HuH-7 (cell line): ENCODE measurements around the gene LMNTD2.
"Not testable (repeated sequence)": the region's sequence is repeated elsewhere in the genome, so short reads cannot be mapped to it uniquely, and the experiment has no call there.

Experiments used
- DNase-seq: peaks from one replicate; pipeline ENCODE4 v3.0.0; 2011; ENCODE audit warnings: low spot score

Gene LMNTD2

GRCh38 chr11:586376-587316 lies 26.1 kb upstream of the LMNTD2 start:
- DNase-seq = no peak

- no peak for DNase-seq
Observed at GRCh38 chr11:584287-584686, 23.7 kb upstream of the LMNTD2 start.

DNA sequence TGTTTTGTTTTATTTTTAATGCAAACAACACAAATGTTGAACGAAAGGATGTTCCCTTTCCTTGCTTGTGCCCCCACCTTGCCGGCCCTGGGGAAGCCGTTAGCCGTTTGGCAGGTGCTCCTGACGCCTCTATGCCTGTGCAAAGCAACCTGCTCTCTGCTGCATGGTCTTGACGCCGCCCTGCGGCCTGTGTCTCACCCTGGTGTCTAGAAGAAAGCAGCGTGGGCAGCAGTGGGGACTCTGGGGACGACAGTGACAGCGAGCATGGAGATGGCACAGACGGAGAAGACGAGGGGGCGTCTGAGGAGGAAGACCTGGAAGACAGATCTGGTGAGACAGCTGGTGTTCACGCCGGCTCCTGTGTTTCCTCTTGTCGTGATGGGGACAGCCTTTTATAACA lies 21.2 kb upstream of the LMNTD2 start:
- DNase-seq = no peak

DNA sequence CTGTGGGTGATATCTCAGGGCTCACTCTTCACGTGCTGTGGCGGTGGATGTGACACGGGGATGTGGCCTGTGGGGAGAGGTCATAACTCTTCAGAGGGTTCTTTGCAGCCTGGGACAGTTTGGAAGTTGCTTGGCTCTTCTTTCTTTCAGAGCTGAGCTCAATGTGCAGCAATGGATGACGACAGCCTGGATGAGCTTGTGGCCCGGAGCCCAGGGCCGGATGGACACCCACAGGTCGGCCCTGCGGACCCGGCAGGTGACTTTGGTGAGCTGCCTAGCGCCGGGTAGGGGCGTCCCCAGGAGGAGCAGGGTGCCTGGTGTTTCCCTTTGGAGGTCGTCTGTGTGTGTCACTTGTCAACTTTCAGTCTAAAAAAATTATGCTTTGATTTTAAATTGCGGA lies 20.8 kb upstream of the LMNTD2 start:
- DNase-seq = no peak

- DNase-seq = no peak
Observed at GRCh38 chr11:579830-580601, 19.5 kb upstream of the LMNTD2 start.

DNA sequence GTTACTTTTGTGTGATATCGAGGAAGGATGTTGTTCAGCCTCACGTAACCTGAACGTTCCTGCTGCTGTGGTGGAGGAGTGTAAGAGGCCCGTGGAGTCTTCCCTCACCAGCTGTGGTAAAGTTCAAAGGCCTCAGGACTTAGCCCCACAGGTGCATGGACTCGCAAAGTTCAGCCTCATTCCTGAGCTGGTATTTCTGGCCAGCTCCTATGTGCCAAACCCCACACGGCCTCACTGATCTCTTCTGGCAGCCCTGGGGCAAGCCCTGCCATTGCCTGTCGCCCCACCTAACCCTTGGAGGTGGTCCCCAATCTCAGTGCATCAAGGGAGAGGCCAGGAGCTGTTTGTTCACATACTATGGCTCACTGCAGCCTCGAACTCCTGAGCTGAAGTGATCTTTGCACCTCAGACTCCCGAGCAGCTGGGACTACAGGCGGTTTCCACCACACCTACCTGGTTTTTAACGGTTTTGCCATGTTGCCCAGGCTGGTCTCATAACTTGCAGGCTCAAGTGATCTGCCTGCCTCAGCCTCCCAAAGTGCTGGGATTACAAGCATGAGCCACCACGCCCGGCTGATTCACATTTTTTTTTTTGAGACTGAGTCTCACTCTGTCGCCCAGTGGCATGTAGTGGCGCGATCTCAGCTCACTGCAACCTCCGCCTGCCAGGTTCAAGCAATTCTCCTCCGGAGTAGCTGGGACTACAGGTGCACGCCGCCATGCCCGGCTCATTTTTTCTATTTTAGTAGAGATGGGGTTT lies 17.9 kb upstream of the LMNTD2 start:
- DNase-seq = no peak

GRCh38 chr11:577611-577894 lies 17.0 kb upstream of the LMNTD2 start:
- no peak for DNase-seq

DNA sequence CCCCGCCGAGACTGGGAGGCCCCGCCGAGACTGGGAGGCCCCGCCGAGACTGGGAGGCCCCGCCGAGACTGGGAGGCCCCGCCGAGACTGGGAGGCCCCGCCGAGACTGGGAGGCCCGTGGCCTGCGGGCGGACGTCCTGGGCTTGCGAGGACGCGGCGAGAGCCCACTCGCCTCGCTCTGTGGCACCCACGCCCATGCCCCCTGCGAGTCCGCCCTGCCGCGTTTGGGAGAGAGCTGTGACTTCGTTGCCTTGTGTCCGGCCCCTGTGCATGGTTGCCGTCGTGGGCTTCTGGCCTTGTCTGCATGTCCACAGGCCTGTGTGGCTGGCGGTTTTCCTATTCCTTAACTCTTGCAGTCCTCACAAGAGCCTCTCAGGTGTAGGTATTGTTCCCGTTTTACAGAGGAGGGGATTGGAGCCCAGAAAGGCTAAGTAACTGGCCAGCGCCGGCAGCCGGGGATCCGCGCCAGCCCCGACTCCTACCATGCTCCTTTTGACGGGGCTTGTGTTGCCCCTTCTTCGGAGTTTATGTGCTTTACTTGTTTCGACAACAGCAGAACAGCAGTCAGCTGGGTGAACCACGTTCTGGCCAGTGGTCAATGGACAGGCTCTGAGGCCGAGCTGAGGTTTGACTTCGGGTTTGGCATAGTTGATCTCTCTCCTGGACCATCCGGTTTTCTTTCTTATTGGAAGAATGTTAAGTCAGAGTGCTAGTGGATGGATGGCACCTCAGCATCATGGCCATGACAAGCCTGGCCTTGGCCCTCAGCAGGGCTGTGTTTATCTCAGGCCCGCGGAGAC lies 16.5 kb upstream of the LMNTD2 start:
- no peak for DNase-seq

GRCh38 chr11:575996-576768 lies 15.6 kb upstream of the LMNTD2 start, which contains the start of gene PHRF1:
TSS of gene PHRF1 (plus strand) at chr11:576470. CDS start at chr11:581513, 5,043 bp downstream.
- DNase-seq = peak; percentile 96

GRCh38 chr11:575313-575995 lies 14.9 kb upstream of the LMNTD2 start:
- DNase-seq = peak; percentile 86

DNA sequence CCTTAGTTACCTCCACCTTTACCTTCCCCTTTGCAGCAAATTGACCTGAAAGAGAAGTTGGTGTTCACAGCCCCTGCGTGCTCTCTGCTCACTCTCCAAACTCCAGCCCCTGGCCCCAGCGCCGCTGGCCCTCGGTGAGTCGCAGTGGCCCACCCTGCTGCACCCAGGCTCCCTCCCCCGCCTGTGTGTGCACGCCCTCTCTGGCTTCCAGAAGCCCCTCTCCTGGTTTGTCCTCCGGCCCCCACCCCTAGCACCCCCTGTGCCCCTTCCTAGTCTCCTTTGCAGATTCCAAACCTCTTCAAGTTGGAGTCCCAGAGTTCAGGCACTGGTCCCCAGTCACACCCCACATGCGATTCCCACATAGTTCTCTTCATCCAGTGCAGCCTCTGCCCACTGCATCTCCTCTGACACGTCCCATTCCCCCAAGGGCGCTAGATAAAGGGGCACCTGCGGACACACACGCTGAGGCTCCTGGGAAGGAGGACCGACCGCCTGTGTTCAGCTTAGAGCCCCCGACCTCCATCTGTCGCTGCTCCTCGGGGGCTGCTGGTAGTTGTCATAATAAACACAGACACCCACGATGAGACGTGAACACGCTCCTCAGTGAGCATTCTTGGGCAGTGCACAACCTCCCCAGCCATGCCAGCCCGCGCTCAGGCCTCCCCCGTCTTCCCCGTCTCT lies 14.2 kb upstream of the LMNTD2 start:
- no peak for DNase-seq

DNA sequence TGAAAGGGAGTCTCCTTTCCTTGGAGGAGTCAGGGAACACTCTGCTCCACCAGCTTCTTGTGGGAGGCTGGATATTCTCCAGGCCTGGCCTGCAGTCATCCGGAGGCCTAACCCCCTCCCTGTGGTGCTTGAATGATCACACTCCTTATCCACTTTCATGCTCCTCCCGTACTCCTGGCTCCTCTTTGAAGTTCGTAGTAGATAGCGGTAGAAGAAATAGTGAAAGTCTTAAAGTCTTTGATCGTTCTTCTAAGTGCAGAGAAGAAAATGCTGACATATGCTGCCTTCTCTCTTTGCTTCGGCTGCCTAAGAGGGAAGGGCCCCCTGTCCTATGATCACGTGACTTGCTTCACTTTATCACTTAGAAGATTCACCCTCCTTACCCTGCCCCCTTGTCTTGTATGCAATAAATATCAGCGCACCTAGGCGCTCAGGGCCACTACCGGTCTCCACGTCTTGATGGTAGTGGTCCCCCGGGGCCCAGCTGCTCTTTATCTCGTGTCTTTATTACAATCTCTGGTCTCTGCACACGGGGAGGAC lies 13.6 kb upstream of the LMNTD2 start:
- DNase-seq = not testable (repeated sequence)

GRCh38 chr11:573146-573759 lies 12.7 kb upstream of the LMNTD2 start:
- DNase-seq = no peak

- no peak for DNase-seq
Observed at GRCh38 chr11:571802-572185, 11.3 kb upstream of the LMNTD2 start.

- no peak for DNase-seq
Observed at GRCh38 chr11:569158-569885, 8.8 kb upstream of the LMNTD2 start.

- DNase-seq = peak; percentile 95
Observed at GRCh38 chr11:568306-569157, 8.0 kb upstream of the LMNTD2 start.

GRCh38 chr11:567629-568292 lies 7.2 kb upstream of the LMNTD2 start:
- DNase-seq = peak; percentile 46
